KOPT-K1 (cell line): ENCODE data around the gene NOD2.

ENCODE experiments used
- H3K27ac ChIP-seq: fragments of 200-600 bp; sonication (generic); 2 replicates; pipeline ENCODE4 v1.5.1; 2016; ENCODE audit warnings: antibody characterized with exemption, mild to moderate bottlenecking, low read depth, low read length; ENCODE audit not compliant: poor library complexity, severe bottlenecking
- H3K36me3 ChIP-seq: fragments of 200-600 bp; sonication (generic); 2 replicates; pipeline ENCODE4 v1.5.1; 2017; ENCODE audit warnings: antibody characterized with exemption, mild to moderate bottlenecking, low read length, moderate library complexity; ENCODE audit not compliant: insufficient read depth
- H3K9me3 ChIP-seq: fragments of 200-600 bp; sonication (generic); 2 replicates; pipeline ENCODE4 v1.5.1; 2017; ENCODE audit warnings: antibody characterized with exemption, low read length, mild to moderate bottlenecking; ENCODE audit not compliant: insufficient read depth, poor library complexity, severe bottlenecking

Gene NOD2

DNA sequence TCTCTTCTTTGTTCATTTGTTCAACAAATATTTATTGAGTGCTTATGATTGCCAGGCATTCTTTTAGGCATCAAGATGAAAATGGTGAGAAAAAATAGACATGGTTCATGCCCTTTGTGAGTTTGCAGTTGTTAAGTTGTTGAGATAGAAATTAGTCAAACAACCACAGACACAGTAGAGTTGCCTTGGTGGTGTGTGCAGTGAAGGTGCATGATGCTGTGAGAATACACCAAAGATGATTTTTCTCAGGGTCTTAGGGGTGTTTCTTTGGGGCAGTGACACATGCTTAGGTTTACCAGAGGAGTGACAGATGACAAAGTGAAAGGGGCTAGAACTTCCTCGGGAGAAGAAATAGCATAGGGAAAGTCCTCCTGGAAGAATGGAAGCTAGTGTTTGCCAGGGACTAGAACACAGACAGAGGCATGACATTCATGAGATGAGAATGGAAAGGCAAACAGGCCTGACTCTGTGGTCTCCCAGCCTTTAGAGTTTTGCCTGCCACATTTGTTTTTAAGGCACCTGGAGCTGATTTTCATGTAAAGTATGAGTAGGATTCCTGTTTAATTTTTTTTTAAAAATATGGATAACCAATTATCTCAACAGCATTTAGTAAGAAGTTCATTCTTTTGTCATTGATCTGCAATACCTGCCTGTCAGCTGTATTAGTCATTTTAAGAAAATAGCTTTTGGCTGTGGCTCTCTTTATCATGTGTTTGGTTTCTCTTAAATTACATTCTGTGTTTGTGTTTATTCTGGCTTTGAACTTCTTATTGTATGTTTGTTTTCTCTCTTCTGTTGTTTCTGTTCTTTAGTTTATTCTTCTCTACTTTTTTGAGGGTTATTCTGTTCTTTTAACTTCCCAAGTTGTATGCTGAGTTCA is 85.1 kb downstream of the NOD2 start:
- H3K9me3 ChIP-seq: no peaks in the 10 kb centered on the region
- peaks cover 7% of the 10 kb centered on the region; the same call in 1 of the 2 replicates for H3K36me3 ChIP-seq
- H3K27ac ChIP-seq: no peak overlapping the region

GRCh38 chr16:50781043-50781442 is 87.6 kb downstream of the NOD2 start:
- Histone ChIP-seq H3K36me3 (peaks cover 10% of the 10 kb centered on the region; the same call in 1 of the 2 replicates), H3K9me3 (no peaks in the 10 kb centered on the region), H3K27ac (no peak overlapping the region)

- Histone ChIP-seq H3K27ac (no peak overlapping the region), H3K36me3 (peaks cover 10% of the 10 kb centered on the region; the same call in 1 of the 2 replicates), H3K9me3 (no peaks in the 10 kb centered on the region)
These were observed 88.1 kb downstream of the NOD2 start for GRCh38 chr16:50781518-50781917.
